DMS153 treated with DMSO at 0.1 percent for 48 hours (cell line): Measurements from ENCODE around the gene IQSEC2.

Experiments used
- DNase-seq: peaks from one replicate; lab custom pipeline; 2025; ENCODE audit not compliant: unreplicated experiment; lab: John Stamatoyannopoulos, UW

IQSEC2 gene

GRCh38 chrX:53268173-53268572, 13.2 kb downstream of the IQSEC2 start:
- no peak for DNase-seq

DNA sequence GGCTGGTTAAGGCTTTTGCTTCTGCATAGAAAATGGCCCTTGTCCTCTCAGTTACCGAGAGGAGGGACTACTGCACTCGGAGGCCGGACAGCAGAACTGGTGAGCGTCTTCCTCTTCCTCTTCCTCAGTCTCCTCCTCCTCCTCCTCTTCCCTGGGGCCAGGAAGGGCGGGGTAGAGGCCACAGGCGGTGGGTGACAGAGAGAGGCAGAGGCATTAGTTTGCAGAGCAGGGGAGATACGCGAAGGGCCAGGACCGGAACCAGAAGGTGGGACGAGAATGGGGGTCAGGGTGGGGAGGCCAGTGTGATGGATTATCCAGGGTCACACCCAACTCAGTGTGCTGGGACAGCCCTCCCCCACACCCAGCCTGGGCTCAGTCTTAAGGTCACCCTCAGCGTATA, 14.5 kb downstream of the IQSEC2 start:
- no peak for DNase-seq

GRCh38 chrX:53265771-53266574, 15.4 kb downstream of the IQSEC2 start:
- DNase-seq, result no peak

GRCh38 chrX:53263597-53264094, 17.7 kb downstream of the IQSEC2 start:
- no peak for DNase-seq

DNA sequence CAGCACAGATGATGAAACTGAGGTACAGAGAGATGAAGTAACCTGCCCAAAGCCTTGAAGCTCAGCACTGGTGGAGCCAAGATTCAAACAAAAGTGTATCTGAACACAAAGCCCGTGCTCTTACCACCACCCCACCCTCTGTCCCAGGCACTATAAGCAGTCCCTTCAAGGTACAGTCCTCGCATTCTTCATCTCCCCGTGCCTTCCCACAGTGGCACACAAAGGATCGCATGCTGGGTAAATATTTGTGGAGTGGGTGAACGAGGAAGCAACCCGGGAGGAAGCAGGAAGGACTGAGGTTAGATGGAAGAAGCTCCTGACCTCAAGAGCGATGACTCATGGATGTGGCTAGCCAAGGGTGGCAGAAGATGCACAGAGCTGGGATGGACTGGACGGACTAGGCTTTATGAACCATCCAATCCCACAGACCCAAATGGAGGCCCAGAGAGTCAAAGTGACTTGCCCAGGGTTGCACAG, 18.4 kb downstream of the IQSEC2 start:
- DNase-seq, result no peak

GRCh38 chrX:53262189-53262917, 19.0 kb downstream of the IQSEC2 start:
- DNase-seq, result no peak

DNA sequence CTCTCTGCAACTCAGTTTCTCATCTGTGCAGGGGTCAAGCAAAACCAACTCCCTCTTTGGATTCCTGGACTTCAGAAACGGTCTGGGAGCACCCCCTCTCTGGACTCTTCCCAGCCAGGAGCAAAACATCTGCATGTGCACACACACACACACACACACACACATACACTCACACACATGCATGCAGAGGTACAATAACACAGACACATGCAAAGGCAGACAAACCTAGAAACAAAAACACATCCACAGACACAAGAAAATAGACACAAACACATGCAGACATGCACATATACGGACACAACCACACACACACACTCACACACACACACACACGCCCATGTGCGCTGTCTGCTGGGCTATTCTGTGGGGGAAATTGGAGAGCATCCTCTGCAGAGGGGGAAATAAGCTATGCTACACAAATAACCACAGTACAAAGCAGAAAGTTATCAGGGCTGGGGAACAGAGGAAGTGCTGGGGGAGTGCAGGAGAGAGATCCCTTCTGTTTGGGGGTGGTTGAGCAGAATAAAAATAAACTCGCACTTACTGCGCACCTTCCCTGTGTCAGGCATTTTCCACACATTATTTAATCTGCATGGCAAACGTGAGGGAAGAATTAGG, 19.9 kb downstream of the IQSEC2 start:
- no peak for DNase-seq

- DNase-seq, result no peak
Measured at GRCh38 chrX:53260836-53261235, 20.5 kb downstream of the IQSEC2 start.

GRCh38 chrX:53257670-53258423, 23.5 kb downstream of the IQSEC2 start:
- DNase-seq, result no peak

- DNase-seq, result no peak
Measured at GRCh38 chrX:53257166-53257565, 24.2 kb downstream of the IQSEC2 start.

DNA sequence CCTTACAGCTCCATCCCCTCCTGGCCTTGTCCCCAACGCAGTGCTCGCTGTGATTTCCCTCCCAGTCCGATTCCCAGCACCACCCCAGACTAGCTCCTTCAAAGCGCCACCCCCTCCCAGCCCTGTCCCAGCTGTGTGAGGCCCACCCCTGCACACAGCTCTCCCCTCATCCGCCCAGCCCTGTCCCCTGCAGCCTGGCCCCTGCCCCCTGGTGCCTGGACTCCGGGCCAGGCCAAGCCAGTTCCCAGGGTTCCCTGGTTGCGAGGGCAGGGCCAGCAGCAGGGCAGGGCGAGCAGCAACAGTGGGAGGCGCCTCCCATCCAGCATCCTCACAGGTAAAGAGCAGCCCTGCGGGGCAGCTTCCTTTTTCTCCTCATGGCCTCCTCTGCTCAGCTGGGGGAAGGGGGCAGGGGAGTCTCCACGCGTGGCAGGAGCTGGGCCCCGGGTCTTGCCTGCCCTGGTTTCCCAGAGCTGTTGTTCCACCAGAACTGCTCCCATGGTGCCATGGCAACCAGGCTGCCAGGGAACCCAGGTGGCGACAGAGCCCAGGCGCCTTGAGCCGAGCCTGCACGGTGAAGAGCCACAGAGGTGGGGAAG, 24.8 kb downstream of the IQSEC2 start:
- no peak for DNase-seq

- no peak for DNase-seq
Measured at GRCh38 chrX:53255738-53256191, 25.6 kb downstream of the IQSEC2 start.

DNA sequence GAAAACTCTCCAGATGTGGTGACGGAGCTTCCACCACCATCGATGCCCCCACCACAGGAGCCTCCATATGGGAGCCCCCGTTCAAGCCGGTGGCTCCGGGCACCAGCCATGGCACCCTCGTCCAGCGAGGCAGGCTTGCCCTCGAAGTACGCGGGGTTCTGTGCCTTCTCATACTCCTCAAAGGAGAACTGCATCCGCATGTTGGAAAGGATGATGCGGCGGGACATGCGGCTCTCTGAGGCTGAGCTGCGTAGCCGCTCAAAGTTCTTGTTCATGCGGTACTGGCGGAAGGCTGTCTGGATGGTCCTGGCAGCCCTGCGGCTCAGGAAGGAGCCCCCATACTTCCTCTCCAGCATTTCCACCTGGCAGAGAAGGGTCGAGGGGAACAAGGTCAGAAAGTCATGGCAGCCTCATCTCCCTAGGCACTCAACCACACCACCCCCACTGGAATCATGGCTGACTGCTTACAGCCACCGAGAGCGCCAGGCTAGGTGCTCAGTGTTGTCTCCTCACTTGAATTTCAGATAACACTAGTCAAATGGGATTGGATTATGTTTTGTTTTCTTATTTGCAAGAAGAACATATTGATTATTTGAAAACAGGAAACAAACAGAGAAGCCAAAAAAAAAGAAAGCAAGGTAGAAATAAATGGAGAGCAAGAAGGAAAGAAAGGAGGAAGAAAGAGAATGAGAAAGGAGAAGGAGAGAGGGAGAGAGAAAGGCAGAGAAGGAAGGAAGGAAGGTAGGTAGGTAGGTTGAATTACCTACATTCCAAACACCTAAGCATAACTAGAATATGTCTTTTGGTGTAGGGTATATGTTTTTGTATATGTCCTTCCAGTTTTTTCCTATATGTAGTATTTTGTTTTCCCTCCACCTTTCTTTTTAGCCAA, 26.6 kb downstream of the IQSEC2 start:
- no peak for DNase-seq

DNA sequence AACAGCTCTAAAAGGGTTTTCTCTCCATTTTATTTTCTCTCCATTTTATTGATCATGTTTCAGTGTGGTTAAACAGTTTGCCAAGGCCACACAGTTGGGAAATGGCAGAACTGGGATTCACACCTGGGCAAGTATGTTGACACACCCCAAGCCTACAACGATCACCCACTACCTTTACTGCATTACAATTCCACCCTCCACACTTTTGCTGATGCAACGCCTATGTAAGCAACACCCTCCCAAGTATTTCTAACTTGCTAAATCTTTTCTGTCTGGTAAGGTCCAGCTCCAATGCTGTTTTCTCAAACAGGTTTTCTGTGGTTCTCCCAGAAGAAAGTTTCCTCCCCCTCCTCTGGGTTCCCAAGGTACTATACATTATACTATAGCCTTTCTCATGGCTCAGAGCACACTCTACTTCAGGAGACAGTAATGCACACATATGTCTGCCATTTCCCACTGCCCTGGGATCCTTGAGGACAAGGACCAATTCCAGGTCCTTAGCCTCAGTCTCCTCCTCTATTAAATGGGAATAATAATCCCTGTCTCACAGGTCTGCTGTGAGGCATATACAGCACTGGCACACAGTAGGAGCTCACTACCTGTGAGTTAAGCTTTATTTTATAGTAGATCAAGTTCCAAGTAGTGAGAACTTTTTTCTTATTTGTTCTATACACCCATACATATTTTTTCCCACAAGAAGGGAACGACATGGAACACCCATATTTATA, 27.9 kb downstream of the IQSEC2 start:
- no peak for DNase-seq

DNA sequence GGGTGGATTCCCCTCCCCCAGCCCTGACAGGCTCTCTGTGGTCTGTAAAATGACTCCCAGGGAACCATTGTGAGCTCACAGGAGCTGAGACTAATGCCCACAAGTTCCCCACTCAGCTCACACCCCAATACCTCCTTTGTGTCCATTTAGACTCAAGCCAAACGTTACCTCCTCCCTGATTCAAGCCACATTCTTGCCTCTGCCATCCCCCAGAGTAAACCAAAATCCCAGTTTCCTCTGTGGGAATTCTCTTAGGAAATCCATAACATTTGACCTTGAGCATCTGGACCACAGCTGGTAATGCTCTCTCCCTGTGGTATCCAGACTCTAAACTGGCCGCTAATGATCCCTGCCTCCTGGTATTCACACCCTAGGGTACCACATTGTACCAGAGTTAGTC, 30.1 kb downstream of the IQSEC2 start:
- no peak for DNase-seq

GRCh38 chrX:53250556-53250955, 30.8 kb downstream of the IQSEC2 start:
- no peak for DNase-seq

DNA sequence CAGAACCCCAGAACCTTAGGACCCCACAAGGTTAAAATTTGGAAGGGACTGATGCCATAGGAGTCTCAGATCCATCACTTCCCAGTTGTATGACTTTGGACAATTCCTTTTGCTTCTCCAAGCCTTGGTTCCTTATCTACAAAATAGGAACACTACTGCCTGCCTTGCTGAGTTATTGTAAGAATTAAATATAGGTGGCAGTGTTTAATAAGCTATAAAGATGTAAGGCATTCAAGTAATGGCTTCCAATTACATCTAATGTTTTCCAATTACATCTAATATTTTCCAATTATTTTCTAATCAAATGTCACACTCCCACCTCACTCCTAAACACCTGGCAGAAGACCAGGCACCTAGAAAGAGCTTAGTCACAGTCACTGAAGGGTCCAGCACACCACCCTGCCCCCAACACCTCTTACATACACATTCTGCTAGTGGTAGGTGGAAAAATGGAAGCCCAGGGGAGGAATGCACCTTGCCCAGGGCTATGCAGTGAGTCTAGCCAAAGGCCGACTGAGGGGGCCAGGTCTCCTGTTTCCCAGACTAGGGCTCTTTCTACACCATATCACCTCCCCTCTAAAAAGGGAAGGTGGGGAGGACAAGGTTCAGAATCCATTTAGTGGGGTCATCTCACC, 31.9 kb downstream of the IQSEC2 start:
- DNase-seq, result no peak

DNA sequence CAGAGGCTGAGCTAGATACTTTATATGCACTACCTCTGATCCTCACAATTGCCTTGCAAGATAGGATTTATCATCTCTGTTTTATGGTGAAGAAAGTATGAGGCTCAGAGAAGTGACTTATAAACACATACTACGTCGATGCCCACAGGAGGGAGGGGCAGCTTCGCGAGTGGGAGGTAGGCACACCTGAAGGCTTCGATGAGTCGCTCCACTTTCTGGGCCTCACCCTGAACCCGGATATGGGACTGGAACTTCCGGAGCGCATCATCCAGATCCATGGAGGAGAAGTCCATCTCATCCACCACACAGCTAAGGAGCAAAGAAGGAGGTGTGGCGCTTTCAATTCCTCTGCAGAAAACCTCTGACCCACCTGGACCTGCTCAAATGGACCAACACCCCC, 33.5 kb downstream of the IQSEC2 start:
- DNase-seq, result no peak
